ENCODE results near the gene TMEM131L. TPM values are rescaled to one million over a fixed set of nuclear protein-coding genes. Genes with fewer than 3 reads are reported as not detected.

TMEM131L gene
- total and polyA plus RNA-seq, 4 donors: 4.9 to 41.3 (median 12.9) TPM

DNA sequence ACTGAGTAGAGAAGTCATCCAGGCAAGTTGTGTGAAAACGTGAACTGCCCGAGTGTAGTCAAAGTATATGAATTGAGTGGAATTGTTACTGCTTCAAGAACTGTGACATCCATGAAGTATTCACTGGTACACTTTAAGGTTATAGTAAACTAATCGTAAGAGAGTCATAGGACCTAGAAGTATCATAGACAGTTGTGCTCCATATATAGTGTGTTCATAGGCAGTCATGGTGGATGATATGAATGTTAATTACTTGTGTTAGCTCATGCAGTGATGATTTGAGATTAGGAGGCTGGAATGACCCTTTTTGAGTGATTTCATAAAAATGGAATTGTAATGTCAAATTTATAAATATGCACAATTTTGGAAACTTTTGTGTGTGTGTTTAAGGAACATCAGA lies 136.6 kb downstream of the TMEM131L start:
- Histone ChIP-seq H3K9me3 (ENCODE audit: control insufficient read depth in 4 of 4, low read length in 3 of 4) (no peaks in the 10 kb centered on the region), H3K27me3 (ENCODE audit: control insufficient read depth in 4 of 4, insufficient read depth in 4 of 4, low read length in 3 of 4) (no peaks in the 10 kb centered on the region), H3K4me3 (ENCODE audit: low read depth in 1 of 3, low read length in 3 of 3) (no peak overlapping the region), H3K36me3 (ENCODE audit: control insufficient read depth in 4 of 4, insufficient read depth in 3 of 4, low read depth in 1 of 4, low read length in 3 of 4) (peaks cover 2 to 87% (median 71%) of the 10 kb centered on the region in 4 donors), H3K27ac (ENCODE audit: low read depth in 1 of 2, low read length in 2 of 2) (no peak overlapping the region), H3K4me1 (ENCODE audit: control insufficient read depth in 4 of 4, insufficient read depth in 4 of 4, low read length in 3 of 4) (no peaks in the 10 kb centered on the region), H3K9ac (ENCODE audit: low read depth in 1 of 2, low read length in 2 of 2) (no peak overlapping the region)
- no peak for TF ChIP-seq SP1 (IDR thresholded peaks at IDR 0.05)
- no peak for TF ChIP-seq HNF4A (conservative IDR thresholded peaks at IDR 0.05)
- TF ChIP-seq HNF4G (IDR thresholded peaks at IDR 0.05): no peak
- TF ChIP-seq FOXA1 (IDR thresholded peaks at IDR 0.05): no peak
- TF ChIP-seq FOXA2 (IDR thresholded peaks at IDR 0.05): no peak
- no peak for TF ChIP-seq RAD21 (IDR thresholded peaks at IDR 0.05)
- TF ChIP-seq, protein P1, sequence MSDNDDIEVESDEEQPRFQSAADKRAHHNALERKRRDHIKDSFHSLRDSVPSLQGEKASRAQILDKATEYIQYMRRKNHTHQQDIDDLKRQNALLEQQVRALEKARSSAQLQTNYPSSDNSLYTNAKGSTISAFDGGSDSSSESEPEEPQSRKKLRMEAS (IDR thresholded peaks at IDR 0.05): no peak
- TF ChIP-seq, protein P2, sequence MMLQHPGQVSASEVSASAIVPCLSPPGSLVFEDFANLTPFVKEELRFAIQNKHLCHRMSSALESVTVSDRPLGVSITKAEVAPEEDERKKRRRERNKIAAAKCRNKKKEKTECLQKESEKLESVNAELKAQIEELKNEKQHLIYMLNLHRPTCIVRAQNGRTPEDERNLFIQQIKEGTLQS (IDR thresholded peaks at IDR 0.05): no peak
- WGBS: 95% methylated on average over 3 of the region's 3 CpGs
- no peak for DNase-seq (ENCODE audit: low spot score)

DNA sequence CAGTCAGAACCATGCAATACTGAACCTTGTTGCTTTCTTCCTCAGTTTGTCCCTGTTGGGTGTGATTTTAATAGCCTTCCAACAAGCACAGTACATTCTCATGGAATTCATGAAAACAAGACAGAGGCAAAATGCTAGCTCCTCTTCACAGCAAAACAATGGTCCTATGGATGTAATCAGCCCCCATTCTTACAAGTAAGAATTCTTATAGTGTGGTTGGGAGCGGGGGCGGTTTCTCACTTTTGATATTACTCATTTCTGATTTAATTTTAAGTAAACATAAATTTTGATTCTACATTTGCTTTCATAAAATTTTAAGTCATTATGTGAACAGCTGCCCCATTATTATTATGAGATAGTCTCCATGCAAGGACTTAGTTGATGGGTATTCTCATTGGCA lies 137.1 kb downstream of the TMEM131L start:
- Histone ChIP-seq H3K27me3 (ENCODE audit: control insufficient read depth in 4 of 4, insufficient read depth in 4 of 4, low read length in 3 of 4) (no peaks in the 10 kb centered on the region), H3K9me3 (ENCODE audit: control insufficient read depth in 4 of 4, low read length in 3 of 4) (no peaks in the 10 kb centered on the region), H3K27ac (ENCODE audit: low read depth in 1 of 2, low read length in 2 of 2) (no peak overlapping the region), H3K9ac (ENCODE audit: low read depth in 1 of 2, low read length in 2 of 2) (no peak overlapping the region), H3K4me3 (ENCODE audit: low read depth in 1 of 3, low read length in 3 of 3) (no peak overlapping the region), H3K36me3 (ENCODE audit: control insufficient read depth in 4 of 4, insufficient read depth in 3 of 4, low read depth in 1 of 4, low read length in 3 of 4) (peaks cover 2 to 86% (median 68%) of the 10 kb centered on the region in 4 donors), H3K4me1 (ENCODE audit: control insufficient read depth in 4 of 4, insufficient read depth in 4 of 4, low read length in 3 of 4) (no peaks in the 10 kb centered on the region)
- WGBS: 95% methylated on average over 2 of the region's 2 CpGs
- no peak for DNase-seq (ENCODE audit: low spot score)
- TF ChIP-seq JUND (IDR thresholded peaks at IDR 0.05) (no peak), RXRA (IDR thresholded peaks at IDR 0.05) (no peak), FOXA2 (IDR thresholded peaks at IDR 0.05) (no peak), RAD21 (IDR thresholded peaks at IDR 0.05) (no peak), SP1 (IDR thresholded peaks at IDR 0.05) (no peak), HNF4A (conservative IDR thresholded peaks at IDR 0.05) (no peak), TAF1 (conservative IDR thresholded peaks at IDR 0.05) (no peak), FOXA1 (IDR thresholded peaks at IDR 0.05) (no peak), NR2F2 (IDR thresholded peaks at IDR 0.05) (no peak), GABPA (IDR thresholded peaks at IDR 0.05 in 1 of 2, conservative IDR thresholded peaks at IDR 0.05 in 1 of 2) (no peak), EGR1 (IDR thresholded peaks at IDR 0.05; ENCODE audit: low read depth in 2 of 2) (no peak), HNF4G (IDR thresholded peaks at IDR 0.05) (no peak)
- TF ChIP-seq, protein P3, sequence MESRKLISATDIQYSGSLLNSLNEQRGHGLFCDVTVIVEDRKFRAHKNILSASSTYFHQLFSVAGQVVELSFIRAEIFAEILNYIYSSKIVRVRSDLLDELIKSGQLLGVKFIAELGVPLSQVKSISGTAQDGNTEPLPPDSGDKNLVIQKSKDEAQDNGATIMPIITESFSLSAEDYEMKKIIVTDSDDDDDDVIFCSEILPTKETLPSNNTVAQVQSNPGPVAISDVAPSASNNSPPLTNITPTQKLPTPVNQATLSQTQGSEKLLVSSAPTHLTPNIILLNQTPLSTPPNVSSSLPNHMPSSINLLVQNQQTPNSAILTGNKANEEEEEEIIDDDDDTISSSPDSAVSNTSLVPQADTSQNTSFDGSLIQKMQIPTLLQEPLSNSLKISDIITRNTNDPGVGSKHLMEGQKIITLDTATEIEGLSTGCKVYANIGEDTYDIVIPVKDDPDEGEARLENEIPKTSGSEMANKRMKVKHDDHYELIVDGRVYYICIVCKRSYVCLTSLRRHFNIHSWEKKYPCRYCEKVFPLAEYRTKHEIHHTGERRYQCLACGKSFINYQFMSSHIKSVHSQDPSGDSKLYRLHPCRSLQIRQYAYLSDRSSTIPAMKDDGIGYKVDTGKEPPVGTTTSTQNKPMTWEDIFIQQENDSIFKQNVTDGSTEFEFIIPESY (IDR thresholded peaks at IDR 0.05): no peak
- TF ChIP-seq, protein P4, sequence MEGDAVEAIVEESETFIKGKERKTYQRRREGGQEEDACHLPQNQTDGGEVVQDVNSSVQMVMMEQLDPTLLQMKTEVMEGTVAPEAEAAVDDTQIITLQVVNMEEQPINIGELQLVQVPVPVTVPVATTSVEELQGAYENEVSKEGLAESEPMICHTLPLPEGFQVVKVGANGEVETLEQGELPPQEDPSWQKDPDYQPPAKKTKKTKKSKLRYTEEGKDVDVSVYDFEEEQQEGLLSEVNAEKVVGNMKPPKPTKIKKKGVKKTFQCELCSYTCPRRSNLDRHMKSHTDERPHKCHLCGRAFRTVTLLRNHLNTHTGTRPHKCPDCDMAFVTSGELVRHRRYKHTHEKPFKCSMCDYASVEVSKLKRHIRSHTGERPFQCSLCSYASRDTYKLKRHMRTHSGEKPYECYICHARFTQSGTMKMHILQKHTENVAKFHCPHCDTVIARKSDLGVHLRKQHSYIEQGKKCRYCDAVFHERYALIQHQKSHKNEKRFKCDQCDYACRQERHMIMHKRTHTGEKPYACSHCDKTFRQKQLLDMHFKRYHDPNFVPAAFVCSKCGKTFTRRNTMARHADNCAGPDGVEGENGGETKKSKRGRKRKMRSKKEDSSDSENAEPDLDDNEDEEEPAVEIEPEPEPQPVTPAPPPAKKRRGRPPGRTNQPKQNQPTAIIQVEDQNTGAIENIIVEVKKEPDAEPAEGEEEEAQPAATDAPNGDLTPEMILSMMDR (IDR thresholded peaks at IDR 0.05; ENCODE audit: low read depth, low read length, missing input control): no peak
- TF ChIP-seq, protein P5, sequence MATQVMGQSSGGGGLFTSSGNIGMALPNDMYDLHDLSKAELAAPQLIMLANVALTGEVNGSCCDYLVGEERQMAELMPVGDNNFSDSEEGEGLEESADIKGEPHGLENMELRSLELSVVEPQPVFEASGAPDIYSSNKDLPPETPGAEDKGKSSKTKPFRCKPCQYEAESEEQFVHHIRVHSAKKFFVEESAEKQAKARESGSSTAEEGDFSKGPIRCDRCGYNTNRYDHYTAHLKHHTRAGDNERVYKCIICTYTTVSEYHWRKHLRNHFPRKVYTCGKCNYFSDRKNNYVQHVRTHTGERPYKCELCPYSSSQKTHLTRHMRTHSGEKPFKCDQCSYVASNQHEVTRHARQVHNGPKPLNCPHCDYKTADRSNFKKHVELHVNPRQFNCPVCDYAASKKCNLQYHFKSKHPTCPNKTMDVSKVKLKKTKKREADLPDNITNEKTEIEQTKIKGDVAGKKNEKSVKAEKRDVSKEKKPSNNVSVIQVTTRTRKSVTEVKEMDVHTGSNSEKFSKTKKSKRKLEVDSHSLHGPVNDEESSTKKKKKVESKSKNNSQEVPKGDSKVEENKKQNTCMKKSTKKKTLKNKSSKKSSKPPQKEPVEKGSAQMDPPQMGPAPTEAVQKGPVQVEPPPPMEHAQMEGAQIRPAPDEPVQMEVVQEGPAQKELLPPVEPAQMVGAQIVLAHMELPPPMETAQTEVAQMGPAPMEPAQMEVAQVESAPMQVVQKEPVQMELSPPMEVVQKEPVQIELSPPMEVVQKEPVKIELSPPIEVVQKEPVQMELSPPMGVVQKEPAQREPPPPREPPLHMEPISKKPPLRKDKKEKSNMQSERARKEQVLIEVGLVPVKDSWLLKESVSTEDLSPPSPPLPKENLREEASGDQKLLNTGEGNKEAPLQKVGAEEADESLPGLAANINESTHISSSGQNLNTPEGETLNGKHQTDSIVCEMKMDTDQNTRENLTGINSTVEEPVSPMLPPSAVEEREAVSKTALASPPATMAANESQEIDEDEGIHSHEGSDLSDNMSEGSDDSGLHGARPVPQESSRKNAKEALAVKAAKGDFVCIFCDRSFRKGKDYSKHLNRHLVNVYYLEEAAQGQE (IDR thresholded peaks at IDR 0.05): no peak
- TF ChIP-seq, protein P2 (IDR thresholded peaks at IDR 0.05): no peak
- TF ChIP-seq, protein P1 (IDR thresholded peaks at IDR 0.05): no peak
